Dedifferentiated amniotic fluid mesenchymal stem cell (primary cell): Measurements from ENCODE around the gene KCNK10.

Experiments
- DNase-seq: peaks from one replicate; pipeline ENCODE4 v3.0.0-alpha.2; 2016; ENCODE audit errors: extremely low spot score

KCNK10 gene

DNA sequence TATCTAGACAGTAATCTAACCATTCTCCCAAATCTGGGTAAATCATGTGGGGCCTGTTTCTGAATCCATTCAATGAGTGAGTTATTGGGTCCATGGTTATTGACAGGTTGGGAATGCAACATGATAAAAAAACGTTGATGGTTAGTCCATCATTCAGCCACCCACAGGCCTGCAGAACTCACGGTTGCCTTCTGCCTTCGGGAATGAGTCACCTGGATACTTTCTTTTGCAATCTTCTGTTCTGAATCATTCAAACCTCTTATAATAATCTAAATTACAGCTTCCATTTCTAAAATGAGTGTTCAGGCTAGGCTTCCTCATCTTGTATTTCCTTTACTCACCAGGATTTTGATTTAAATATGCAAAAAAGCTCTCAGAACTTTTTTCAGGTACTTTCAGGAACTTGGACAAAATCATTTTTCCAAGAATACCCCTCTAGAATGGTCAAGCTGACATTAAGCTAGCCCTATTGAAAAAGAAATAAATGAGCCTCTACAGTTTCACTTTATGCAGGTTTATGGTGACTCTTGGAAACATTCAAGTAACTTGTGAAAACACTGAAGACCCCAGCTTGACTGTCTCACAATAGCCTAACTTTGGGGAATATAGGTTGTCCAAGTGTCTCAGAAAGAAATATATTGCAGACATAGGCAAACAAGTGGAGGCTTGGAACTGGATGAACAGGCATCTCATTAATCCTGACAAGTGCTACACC is 94.4 kb downstream of the KCNK10 start:
- no peak for DNase-seq

DNA sequence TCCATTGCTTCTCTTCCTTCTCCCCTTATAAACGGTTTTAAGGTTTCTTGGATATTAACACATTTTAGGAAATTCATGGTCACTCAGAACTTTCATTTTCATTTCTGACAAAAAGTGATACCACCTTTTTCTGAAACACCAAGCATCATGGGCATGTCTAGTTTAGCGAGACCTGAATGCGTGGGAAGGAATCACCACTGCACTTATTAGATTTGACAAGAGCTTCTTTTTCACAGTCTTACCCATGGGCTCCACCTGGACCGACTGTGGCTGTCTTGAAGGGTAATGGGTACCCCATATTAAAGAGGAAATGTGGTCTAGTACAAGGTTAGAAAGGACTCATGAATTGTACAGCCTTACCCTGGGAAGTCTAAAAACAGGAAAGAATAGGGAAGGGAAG is 95.4 kb downstream of the KCNK10 start:
- DNase-seq = no peak

DNA sequence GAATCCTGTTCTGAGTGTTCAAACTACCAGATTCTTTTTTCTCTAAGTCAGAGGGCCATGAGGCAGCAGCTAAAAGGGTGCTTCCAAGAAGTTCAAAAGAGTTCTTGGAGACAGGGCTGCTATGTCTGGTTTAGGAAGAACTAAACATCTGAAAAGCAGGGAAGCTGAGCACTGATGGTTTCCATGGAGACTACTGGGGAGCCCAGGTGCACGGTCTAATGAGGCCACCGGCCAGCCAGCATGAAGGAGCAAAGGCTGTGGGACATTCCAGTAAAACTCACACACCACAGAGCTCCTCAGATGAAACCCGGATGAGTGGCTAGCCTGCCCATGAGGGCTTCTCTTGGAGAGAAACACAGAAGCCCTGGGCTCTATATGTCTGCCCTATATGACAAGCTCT is 97.3 kb downstream of the KCNK10 start:
- DNase-seq = no peak

DNA sequence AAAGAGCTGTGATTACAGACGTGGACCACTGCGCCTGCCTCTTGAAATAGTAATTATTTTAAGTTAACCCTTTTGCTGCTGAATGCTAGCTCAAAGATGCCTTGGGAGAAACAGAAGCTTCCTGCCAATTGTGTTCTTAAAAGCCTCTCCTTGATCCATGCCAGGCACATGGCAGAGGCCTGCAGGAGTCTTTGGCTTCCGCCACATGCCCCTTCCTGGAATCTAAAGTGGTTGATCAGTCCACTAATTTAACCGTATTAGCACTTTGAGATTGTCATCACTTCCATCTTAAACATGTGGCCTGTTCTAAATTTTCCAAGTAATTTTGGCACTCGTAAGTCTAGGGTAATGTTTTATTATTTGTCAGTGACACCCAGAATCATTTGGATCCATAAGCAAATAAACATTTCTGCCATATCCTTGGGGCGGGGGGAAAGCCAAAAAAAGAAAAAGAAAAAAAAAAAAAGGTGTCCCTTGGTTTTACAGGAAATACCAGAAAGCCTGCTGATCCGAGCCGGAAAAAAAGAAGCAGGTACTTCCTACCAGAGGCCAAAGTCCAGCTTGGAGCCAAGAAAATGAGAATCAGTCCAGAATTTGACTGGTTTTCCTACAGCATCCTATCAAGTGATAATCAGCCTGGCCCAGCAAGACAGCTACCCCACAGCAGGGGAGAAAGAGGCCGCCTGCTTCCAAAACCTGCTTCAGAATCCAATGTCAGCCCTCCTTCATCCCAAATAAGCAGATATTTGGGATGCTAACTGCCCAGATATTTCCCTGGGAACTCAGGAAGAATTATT is 104.8 kb downstream of the KCNK10 start:
- no peak for DNase-seq

DNA sequence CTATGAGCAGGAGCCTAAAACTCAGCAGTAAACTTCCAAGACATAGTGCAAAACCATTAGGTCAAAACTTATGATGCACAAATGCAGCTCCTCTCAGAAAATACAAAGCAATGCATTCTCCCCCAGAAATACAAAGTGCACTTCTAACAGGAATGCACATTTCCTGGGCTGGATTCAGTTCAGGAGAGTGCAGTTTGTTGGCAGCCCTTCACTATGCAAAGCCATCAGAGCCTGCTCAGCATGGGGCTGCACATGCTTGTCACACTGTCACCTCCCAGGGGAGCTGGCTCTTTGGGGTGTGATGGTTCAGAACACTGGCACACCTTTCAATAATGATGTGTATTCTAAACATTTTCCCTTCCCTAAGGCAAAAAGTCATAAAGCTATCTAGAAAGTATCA is 110.4 kb downstream of the KCNK10 start:
- DNase-seq = no peak

DNA sequence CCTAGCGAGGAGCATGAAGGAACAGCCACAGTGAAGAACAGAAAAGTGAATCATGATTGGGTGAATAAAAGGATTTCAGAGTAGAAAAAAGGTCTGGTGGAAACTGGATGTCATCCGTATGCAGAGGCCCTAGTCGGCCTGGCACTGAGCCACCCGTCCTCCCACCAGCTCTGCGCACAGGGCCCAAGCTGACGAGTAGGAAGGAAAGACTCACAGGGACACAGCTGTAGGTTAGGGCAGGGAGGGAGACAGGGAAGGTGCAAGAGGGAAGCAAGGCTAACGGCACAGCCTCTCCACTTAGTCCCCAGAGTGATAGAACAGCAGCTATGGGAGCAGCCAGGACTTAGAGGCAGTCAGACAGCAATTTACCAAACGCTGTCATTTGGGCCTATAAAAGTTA is 112.6 kb downstream of the KCNK10 start:
- no peak for DNase-seq

DNA sequence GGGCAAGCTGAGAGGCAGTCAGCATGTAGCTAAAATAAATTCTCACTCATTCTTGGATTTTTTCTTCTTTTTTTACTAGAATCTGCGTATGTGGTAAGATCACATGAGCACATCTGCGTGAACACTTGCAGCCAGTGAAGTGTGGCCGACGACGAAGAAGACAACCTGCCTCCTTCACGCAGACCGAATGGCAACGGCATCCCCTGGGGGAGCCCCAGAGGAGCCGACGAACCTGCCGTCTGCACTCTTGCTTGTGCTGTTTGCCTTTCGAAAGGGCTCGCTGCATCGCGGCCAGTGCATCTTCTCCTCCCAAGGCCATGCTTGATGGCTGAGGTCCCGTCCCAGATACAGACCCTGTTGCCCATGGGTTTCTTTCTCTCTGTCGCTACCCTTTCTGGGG is 113.8 kb downstream of the KCNK10 start:
- DNase-seq = no peak

DNA sequence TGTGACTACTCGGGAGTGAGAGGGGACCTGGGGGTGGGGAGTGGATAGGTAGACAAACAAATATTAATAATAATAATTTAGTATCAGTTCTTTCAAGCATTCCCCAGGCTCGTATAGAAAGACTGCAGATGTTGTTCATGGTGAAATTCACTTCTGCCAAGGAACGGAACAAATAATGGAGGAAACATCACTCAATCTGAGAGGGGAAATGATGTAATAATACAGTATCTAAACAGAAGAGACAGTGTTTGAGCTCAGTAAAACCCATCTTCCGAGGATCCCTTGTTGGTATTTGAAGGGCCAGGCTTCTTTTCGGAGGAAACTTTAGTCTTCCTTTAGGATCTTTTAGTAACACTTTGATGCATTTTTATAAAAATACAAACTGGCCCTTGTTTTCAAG is 114.2 kb downstream of the KCNK10 start:
- DNase-seq = no peak

DNA sequence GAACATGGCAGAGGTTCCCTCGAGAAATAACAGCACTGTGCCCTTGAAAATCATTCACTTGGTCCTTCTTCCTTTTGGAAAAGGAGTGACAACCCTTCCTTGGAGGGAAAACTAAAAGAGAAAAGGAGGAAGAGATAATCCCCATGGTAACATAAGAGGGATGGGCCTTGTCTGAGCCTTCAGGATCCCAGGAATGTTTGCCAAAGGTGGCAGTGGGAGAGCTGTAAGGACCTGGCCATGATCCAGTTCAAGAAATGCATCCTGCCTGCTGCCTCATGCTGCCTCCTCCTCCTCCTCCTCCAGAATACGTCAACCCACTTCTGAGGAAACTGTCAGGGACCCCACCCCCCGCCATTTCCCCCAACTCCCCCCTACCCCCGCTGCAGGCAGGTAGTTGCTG is 118.8 kb downstream of the KCNK10 start:
- no peak for DNase-seq

DNA sequence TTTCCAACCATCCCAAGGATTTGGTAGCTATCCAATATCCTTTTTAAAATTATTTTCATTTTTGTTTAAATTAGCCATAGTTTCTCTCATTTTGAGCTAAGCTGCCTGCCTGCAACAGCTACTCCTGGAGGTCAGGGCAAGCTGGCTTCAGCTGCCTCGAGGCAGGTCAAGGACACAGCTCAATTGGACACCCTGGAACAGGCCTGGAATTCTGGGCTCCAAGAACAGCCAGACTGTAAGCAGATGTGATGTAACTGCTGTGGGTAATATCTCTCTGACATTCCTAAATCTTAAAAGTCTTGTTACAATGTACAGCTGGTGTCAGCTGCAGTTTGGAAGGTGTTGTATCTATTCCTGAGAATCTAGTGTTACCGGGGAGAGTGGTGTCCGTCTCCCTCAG is 119.8 kb downstream of the KCNK10 start:
- no peak for DNase-seq

DNA sequence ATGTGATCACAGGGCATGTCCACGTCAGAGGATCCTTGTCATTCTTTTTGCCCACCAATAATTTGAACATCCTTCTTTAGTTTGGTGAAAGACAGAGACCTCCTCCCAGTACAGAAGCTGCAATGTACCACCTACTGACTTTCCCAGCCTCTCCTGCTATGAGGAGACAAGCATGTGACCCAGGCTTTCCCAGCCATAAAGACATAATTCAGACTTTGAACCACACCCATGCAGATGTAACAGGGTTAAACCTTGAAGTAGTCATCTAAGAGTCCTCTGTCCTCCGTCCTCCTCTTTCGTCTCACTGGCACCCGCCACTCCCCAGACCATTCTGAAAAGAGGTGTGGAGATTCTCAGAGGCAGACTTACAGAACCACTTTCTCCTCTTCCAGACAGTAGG is 120.8 kb downstream of the KCNK10 start:
- DNase-seq = no peak

DNA sequence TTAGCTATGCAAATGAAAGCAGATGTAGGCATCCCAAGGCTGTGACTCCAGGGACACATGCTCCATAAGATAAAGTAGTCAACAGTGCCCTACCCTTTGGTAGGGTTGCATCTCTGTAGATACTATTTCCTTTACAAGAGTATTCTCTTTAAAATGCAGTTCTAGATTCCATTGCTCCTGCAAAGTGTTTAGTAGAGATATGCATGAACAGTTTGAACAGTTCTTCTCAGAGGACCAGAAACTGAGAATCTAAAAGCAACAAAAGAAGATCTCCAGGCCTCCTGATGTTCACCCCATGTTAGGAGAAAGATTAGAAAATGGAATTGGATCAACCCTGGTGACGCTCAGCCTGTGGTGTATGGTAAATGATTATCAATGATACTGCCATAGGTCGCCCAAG is 121.2 kb downstream of the KCNK10 start:
- DNase-seq = no peak

DNA sequence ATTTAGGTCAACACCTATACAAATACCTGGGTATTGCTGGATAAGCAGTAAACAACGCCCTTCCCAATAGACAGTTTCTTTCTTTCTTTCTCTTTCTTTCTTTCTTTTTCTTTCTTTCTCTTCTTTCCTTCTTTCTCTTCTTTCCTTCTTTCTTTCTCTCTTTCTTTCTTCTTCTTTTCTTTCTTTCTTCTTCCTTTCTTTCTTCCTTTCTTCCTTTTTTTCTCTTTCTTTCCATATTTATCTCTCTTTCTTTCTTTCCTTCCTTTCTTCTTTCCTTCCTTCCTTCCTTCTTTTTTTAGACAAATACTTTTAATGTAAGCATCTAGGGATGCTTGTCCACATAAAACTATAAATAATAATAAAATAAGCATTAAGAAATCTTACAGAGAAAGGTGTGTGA is 123.2 kb downstream of the KCNK10 start:
- DNase-seq = no peak

DNA sequence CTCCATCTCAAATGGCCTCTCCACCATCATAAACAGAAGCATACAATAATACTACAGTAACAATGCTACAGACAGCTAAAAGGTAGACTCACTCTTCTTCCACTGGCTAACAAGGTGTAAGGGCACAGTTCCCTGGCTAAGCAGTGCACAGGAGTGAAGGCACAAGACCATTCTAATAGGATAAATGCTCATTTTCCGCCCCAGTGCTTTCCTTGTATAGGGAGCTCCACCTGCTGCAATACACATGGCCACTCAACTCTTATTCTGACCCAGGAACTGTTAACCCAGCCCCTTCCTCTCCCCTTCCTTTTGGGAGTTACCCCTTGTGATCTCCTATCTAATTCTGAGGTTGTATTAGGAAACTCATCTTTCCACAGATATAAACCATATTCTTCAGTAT is 124.6 kb downstream of the KCNK10 start:
- no peak for DNase-seq

DNA sequence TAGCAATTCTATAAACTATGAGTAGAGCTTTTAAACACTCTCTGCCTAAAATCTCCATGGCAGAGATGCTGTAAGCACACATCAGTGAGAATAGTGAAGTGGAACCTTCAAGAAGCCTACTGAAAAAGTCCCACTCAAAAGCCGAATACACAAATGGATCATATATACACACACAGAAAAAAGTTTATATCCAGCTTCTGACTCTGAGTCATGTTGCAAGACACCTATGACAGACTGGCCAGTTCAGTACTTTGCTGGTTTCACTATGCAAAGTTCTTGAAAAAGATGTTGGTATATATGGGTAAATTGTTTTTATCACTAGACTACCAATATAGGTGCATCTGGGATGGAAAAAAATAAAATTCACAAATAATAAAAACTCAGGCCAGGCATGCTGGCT is 126.1 kb downstream of the KCNK10 start:
- no peak for DNase-seq

DNA sequence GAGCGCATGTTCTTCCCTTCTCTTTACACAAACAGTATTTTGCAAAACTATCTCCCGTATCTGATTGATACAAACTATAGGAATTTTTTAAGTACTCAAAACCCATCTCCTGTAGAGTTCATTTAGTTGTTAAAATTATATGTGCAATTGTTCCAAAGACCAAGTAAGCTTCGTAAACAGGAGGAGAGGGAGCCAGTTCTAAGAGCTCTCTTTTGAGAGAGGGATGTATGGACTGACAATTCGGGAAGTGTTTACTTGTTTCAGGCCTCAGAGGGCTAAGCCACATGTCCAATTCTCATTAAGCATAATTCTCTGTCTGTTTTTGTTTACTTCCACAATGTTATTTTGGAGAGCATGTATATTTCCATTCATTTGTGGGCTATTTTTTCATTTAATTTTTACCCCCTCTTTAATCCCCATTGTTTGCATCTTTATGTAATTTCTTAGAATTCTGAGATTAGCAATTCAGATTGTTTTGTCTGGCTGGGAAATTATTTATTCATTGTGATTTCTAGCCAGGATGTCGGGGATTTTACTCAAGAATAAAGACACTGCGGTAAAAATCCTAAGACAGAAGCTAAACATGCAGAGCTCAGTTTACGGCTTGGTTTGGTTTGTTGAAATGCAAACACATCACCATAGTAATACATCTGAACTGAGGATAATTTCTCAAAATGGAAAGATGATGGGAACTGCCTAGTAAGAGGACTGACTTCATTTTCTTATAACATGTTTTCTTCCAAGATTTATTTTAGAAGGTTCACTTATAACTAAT is 126.8 kb downstream of the KCNK10 start:
- no peak for DNase-seq

DNA sequence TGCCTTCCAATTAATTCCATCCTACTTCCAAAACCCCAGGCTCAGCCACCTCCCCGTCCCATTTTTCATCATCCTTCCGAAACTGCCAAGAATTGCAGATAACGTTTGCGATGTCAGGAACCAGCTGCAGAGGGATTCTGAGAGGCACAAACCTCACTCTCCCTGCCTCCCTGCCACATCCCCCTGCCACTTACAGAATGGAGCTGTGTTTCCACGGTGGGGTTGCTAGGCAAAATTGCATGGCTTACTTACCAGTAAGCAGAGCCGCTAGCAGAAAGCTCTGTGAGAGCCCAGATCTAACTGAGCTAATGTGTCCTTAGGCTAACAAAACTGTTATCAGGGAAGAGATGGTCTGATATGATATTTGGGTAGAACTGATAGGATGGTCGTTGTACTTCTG is 127.4 kb downstream of the KCNK10 start:
- DNase-seq = no peak

DNA sequence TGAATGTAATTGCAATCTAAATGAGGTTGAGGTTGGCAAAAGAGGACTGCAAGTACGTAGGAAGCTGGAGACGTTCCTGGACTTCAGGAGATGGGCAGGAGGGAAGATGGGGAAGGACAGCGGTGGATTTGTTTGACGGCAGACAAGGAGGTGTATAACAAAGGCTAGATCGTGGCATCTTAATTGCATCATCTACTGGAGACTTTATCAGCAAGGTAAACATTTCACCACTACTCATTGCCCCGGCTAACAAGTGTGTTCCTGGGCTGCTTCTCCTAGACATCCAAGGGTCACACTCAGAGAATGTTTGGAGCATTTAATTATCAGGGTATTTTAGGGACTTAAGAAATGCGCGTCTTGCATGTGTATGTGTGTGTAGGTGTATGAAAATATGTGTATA is 128.5 kb downstream of the KCNK10 start:
- no peak for DNase-seq

DNA sequence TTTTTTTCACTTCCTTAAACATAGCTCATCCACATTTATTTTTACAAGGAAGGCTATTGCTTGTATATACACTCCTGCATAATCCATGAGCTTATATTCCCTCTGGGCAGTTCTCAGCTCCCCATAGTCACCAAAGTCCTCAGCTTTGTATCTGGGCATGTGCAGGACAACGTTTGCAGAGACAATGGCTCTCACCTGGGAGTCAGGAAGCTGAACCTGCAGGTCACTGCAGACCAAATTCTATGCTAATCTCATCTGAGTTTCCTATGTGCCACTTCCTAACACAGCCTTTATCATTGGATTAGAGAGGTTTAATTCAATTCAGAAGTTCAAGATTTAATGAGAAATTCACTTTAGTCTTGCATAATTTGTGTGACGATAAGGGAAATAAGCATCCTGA is 131.5 kb downstream of the KCNK10 start:
- DNase-seq = no peak

DNA sequence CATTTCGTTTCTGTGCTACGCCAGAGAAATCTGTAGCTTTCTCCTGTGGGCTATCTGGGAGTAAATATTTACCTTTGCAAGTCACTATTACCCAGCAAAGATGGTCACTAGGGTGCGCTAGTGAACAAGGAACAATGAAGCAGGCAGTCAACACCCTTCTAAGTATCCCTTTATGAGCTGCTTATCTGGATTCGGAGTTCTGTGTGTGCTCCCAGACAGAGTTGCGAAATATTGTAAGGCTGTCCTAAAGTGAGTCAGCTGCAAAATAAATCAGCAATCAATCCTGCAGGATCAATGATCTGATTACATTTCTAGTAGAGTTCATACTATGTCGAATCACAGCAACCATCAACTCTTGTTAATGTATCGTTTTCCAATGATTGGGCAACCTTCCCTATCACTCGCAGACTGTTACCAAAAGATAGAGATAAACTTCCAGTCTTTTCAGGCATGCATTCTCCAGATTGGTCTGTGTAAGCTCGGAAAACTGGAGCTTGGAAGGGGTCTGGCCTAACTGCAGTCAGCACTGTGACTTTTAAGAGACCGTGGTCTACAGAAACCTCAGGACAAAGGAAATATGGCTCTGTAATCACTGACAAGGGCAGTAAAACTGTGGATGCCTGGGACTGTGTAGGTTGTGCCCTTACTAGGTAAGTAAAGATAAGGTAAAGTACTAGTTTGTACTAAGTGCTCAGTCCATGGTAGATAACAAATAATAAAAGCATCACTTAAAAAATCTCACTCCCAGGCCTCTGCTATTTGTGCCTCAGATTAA is 133.5 kb downstream of the KCNK10 start:
- DNase-seq = peak; percentile 69

DNA sequence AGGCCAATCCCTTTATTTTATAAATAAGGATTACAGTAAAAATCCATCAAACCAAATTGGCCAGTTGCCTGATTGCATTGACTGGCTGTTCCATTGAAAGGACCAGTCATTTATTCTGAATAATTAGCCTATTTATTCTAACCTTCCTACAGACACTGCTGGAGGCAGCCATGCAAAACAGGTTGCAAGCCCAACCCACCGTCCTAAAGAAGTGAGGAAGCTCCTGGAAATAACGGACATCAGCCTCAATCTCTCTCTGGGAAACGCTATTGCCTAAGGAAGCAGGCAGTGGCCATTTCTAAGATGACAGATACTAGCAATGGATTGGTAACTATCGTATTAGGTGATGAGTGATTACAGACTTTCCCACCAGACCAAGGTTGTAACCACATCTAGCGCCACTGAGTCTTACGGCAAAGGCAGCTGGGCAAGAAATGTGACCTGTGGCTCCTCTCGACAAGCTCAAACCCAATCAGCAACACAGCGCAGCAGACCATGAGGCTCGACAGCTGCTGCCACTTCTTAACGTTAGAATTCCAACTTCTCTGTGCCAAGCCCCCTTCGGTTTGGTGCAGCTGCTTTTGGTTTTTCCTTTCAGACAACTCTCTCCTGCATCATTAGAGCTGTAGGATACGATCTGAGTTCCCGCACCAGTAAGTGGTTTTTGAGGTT is 134.2 kb downstream of the KCNK10 start:
- DNase-seq = no peak
